Measurements from ENCODE around the gene SEMA4D.

SEMA4D gene

GRCh38 chr9:89379508-89380115 lies 118.3 kb downstream of the SEMA4D start:
- TF ChIP-seq REST (IDR thresholded peaks at IDR 0.05; ENCODE audit: insufficient replicate concordance, low read depth) (no peak), GABPA (IDR thresholded peaks at IDR 0.05; ENCODE audit: low read depth) (no peak), SPI1 (IDR thresholded peaks at IDR 0.05; ENCODE audit: borderline replicate concordance, low read depth) (no peak), POLR2AphosphoS5 (IDR thresholded peaks at IDR 0.05; ENCODE audit: low read depth) (no peak), CTCF (IDR thresholded peaks at IDR 0.05; ENCODE audit: insufficient read depth, low read length) (no peak)
- peak; percentile 50 to 75 for DNase-seq (ENCODE audit: low read depth in 1 of 2, low spot score in 1 of 2)
- 0 out of 2 replicates have a peak overlapping the region, but pooled peaks have one; percentile 5 for H3K27ac ChIP-seq (replicated peaks)
- H3K27me3 ChIP-seq (ENCODE audit: insufficient read depth, poor library complexity, severe bottlenecking): no peaks in the 10 kb centered on the region
- no peak overlapping the region for H3K4me3 ChIP-seq (replicated peaks; ENCODE audit: insufficient read depth, low read length)

DNA sequence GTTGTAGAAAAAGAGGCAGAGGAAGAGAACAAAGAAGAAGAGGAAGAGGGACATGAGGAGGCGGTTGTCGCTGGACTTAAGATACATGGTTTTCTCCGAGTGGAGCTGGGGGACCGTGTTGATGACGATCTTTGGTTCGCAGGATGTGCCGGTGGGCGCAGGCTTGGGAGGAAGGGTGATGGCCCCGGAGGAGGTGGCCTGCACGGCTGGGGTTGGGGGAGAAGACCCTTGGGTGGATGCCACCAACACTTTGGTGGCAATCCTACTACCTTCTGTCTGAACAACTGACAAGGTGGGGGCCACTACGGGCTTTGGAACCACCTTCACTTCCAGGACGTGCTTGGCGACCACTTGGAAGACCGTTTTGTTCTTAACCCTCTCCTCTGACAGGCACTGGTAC lies 118.9 kb downstream of the SEMA4D start:
- Histone ChIP-seq H3K4me3 (replicated peaks; ENCODE audit: insufficient read depth, low read length) (no peak overlapping the region), H3K27ac (replicated peaks) (0 out of 2 replicates have a peak overlapping the region, but pooled peaks have one; percentile 23), H3K27me3 (ENCODE audit: insufficient read depth, poor library complexity, severe bottlenecking) (no peaks in the 10 kb centered on the region)
- TF ChIP-seq SPI1 (IDR thresholded peaks at IDR 0.05; ENCODE audit: borderline replicate concordance, low read depth) (no peak), POLR2AphosphoS5 (IDR thresholded peaks at IDR 0.05; ENCODE audit: low read depth) (no peak), GABPA (IDR thresholded peaks at IDR 0.05; ENCODE audit: low read depth) (no peak), CTCF (IDR thresholded peaks at IDR 0.05; ENCODE audit: insufficient read depth, low read length) (no peak), REST (IDR thresholded peaks at IDR 0.05; ENCODE audit: insufficient replicate concordance, low read depth) (no peak)
- DNase-seq (ENCODE audit: low read depth in 1 of 2, low spot score in 1 of 2): no peak

GRCh38 chr9:89378541-89378940 lies 119.4 kb downstream of the SEMA4D start:
- TF ChIP-seq GABPA (IDR thresholded peaks at IDR 0.05; ENCODE audit: low read depth) (no peak), REST (IDR thresholded peaks at IDR 0.05; ENCODE audit: insufficient replicate concordance, low read depth) (no peak), POLR2AphosphoS5 (IDR thresholded peaks at IDR 0.05; ENCODE audit: low read depth) (no peak), SPI1 (IDR thresholded peaks at IDR 0.05; ENCODE audit: borderline replicate concordance, low read depth) (no peak), CTCF (IDR thresholded peaks at IDR 0.05; ENCODE audit: insufficient read depth, low read length) (no peak)
- DNase-seq (ENCODE audit: low read depth in 1 of 2, low spot score in 1 of 2): no peak
- no peak overlapping the region for H3K27ac ChIP-seq (replicated peaks)
- no peak overlapping the region for H3K4me3 ChIP-seq (replicated peaks; ENCODE audit: insufficient read depth, low read length)
- no peaks in the 10 kb centered on the region for H3K27me3 ChIP-seq (ENCODE audit: insufficient read depth, poor library complexity, severe bottlenecking)

Measured in HL-60 (cell line).